ENCODE measurements around the gene WNT4. TPM values are rescaled to one million over a fixed set of nuclear protein-coding genes. Genes with fewer than 3 reads are reported as not detected.

The WNT4 gene
- polyA plus RNA-seq, 3 donors: not detected

DNA sequence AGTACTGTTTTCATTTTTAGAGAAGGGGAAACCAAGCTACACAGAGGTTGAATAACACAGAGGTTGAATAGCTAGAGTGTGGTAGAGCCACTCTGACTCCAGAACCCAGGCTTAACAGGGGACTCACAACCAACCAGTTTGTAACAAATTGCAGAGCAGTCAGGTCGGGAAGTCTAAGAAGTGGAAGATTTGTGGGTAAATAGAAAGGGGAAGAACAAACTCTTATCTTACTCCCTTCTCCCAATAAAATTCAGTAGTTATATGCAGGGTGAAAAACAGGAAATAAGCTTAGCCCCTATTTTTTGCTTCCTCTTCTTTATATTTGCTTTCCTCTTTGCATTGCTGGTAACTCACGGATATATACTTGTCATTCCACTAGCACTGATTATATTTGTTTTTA lies 67.2 kb downstream of the WNT4 start:
- intact Hi-C loops (cut with micrococcal nuclease): loop anchor here in 1 of 2 donors (5.0 kb wide), 1 partner anchor 53 kb away; no protein-coding TSS in a partner anchor
- Histone ChIP-seq H3K4me2 (replicated peaks; ENCODE audit: extremely low read depth, low read length, poor library complexity, severe bottlenecking) (peak overlapping the region; percentile 54), H4K20me1 (ENCODE audit: insufficient read depth, low read length) (peaks cover 100% of the 10 kb centered on the region), H3K9ac (ENCODE audit: insufficient read depth, low read length, poor library complexity, severe bottlenecking) (no peak overlapping the region), H3K36me3 (replicated peaks in 1 of 2; ENCODE audit: control insufficient read depth in 1 of 2, insufficient read depth in 2 of 2, low read length in 2 of 2) (peaks cover 23 to 46% of the 10 kb centered on the region in 2 donors), H3K4me1 (ENCODE audit: control insufficient read depth in 1 of 2, insufficient read depth in 2 of 2, low read length in 2 of 2) (peaks cover 55 to 69% of the 10 kb centered on the region in 2 donors), H3K4me3 (replicated peaks in 1 of 3; ENCODE audit: low read depth in 2 of 3, low read length in 3 of 3) (peak overlapping the region in 1 of 3 experiments; percentile 66), H3K27me3 (ENCODE audit: control insufficient read depth in 2 of 2, insufficient read depth in 2 of 2, low read length in 2 of 2) (no peaks in the 10 kb centered on the region), H3K9me3 (replicated peaks in 1 of 2; ENCODE audit: control insufficient read depth in 1 of 2, insufficient read depth in 1 of 2, low read length in 2 of 2) (no peaks in the 10 kb centered on the region), H2AFZ (ENCODE audit: insufficient read depth, low read depth, low read length, poor library complexity, severe bottlenecking) (no peak overlapping the region), H3K27ac (ENCODE audit: low read depth in 1 of 2, low read length in 2 of 2) (peak overlapping the region; percentile 58 to 77), H3K79me2 (ENCODE audit: insufficient read depth, low read length) (peaks cover 100% of the 10 kb centered on the region)
- WGBS (ENCODE audit: insufficient coverage): no CpG with 5 or more reads among the region's 2 CpGs
- Mint-ChIP-seq H3K27me3 (ENCODE audit: low read depth in 3 of 3) (no peaks in the 10 kb centered on the region), H3K9me3 (peaks cover 0 to 1% (median 0%) of the 10 kb centered on the region in 7 donors), H3K4me3 (peak overlapping the region; percentile 51 to 75), H3K4me1 (peaks cover 78% of the 10 kb centered on the region), H3K27ac (peak overlapping the region; percentile 81 to 93 (median 91)), H3K36me3 (peaks cover 37 to 57% of the 10 kb centered on the region in 2 donors)
- TF ChIP-seq, protein P1, sequence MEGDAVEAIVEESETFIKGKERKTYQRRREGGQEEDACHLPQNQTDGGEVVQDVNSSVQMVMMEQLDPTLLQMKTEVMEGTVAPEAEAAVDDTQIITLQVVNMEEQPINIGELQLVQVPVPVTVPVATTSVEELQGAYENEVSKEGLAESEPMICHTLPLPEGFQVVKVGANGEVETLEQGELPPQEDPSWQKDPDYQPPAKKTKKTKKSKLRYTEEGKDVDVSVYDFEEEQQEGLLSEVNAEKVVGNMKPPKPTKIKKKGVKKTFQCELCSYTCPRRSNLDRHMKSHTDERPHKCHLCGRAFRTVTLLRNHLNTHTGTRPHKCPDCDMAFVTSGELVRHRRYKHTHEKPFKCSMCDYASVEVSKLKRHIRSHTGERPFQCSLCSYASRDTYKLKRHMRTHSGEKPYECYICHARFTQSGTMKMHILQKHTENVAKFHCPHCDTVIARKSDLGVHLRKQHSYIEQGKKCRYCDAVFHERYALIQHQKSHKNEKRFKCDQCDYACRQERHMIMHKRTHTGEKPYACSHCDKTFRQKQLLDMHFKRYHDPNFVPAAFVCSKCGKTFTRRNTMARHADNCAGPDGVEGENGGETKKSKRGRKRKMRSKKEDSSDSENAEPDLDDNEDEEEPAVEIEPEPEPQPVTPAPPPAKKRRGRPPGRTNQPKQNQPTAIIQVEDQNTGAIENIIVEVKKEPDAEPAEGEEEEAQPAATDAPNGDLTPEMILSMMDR (IDR thresholded peaks at IDR 0.05): no peak
- peak; percentile 30 to 64 (median 47) for DNase-seq

DNA sequence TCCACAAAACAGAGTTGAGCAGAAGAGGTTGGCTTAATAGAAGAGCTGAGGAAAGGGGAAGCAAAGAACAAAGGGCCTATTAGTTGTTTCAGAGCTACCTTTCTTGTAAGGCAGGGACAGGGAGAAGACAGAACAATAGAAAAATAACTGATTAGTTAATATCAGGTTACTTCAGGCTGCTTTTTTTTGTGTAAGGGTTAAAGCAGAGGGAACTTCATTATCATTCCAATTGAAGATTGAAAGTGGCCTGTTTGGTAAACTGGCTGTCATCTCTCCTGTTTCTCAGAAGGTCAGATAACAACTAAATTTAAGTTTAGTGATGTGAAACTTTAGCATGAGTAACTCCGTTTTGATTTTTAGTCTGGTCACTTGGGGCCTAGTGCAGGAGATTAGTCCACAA lies 68.1 kb downstream of the WNT4 start:
- Histone ChIP-seq H3K79me2 (ENCODE audit: insufficient read depth, low read length) (peaks cover 100% of the 10 kb centered on the region), H3K27ac (ENCODE audit: low read depth in 1 of 2, low read length in 2 of 2) (peak overlapping the region in 1 of 2 donors; percentile 77), H3K4me1 (ENCODE audit: control insufficient read depth in 1 of 2, insufficient read depth in 2 of 2, low read length in 2 of 2) (peaks cover 55 to 69% of the 10 kb centered on the region in 2 donors), H2AFZ (ENCODE audit: insufficient read depth, low read depth, low read length, poor library complexity, severe bottlenecking) (no peak overlapping the region), H3K36me3 (replicated peaks in 1 of 2; ENCODE audit: control insufficient read depth in 1 of 2, insufficient read depth in 2 of 2, low read length in 2 of 2) (peaks cover 15 to 37% of the 10 kb centered on the region in 2 donors), H4K20me1 (ENCODE audit: insufficient read depth, low read length) (peaks cover 100% of the 10 kb centered on the region), H3K4me3 (replicated peaks in 1 of 3; ENCODE audit: low read depth in 2 of 3, low read length in 3 of 3) (peak overlapping the region in 1 of 3 experiments; percentile 66), H3K4me2 (replicated peaks; ENCODE audit: extremely low read depth, low read length, poor library complexity, severe bottlenecking) (peak overlapping the region; percentile 54), H3K9me3 (replicated peaks in 1 of 2; ENCODE audit: control insufficient read depth in 1 of 2, insufficient read depth in 1 of 2, low read length in 2 of 2) (no peaks in the 10 kb centered on the region), H3K9ac (ENCODE audit: insufficient read depth, low read length, poor library complexity, severe bottlenecking) (no peak overlapping the region), H3K27me3 (ENCODE audit: control insufficient read depth in 2 of 2, insufficient read depth in 2 of 2, low read length in 2 of 2) (no peaks in the 10 kb centered on the region)
- no CpG with 5 or more reads among the region's 1 CpG for WGBS (ENCODE audit: insufficient coverage)
- Mint-ChIP-seq H3K4me3 (peak overlapping the region in 1 of 2 donors; percentile 29), H3K27me3 (ENCODE audit: low read depth in 3 of 3) (no peaks in the 10 kb centered on the region), H3K27ac (peak overlapping the region; percentile 26 to 82 (median 69)), H3K9me3 (peaks cover 0 to 1% (median 0%) of the 10 kb centered on the region in 7 donors), H3K4me1 (peaks cover 79% of the 10 kb centered on the region), H3K36me3 (peaks cover 35 to 49% of the 10 kb centered on the region in 2 donors)
- intact Hi-C loops (cut with micrococcal nuclease): loop anchor here in 1 of 2 donors (5.0 kb wide), 1 partner anchor 53 kb away; no protein-coding TSS in a partner anchor
- no peak for DNase-seq
- TF ChIP-seq, protein P1 (IDR thresholded peaks at IDR 0.05): no peak
